Progenitor cell of endocrine pancreas (in vitro differentiated cells): ENCODE data around the gene SDC3. TPM values are rescaled to one million over a fixed set of nuclear protein-coding genes. Genes with fewer than 3 reads are reported as not detected.

Source experiments
- DNase-seq: peaks from one replicate; pipeline ENCODE4 v3.0.0; 2021; ENCODE audit warnings: low spot score; ENCODE audit not compliant: unreplicated experiment
- H3K27ac Mint-ChIP-seq: 2 replicates; pipeline ENCODE4 v1.8.0; 2021; ENCODE audit warnings: mild to moderate bottlenecking, moderate library complexity, mixed read lengths
- H3K27me3 Mint-ChIP-seq: 2 replicates; pipeline ENCODE4 v1.8.0; 2021; ENCODE audit warnings: mixed read lengths
- H3K36me3 Mint-ChIP-seq: 2 replicates; pipeline ENCODE4 v1.8.0; 2022; ENCODE audit warnings: mixed read lengths; ENCODE audit not compliant: insufficient read depth
- H3K4me1 Mint-ChIP-seq: 2 replicates; pipeline ENCODE4 v1.8.0; 2021; ENCODE audit warnings: low read depth, mixed read lengths
- H3K4me3 Mint-ChIP-seq: 2 replicates; pipeline ENCODE4 v1.8.0; 2021; ENCODE audit warnings: low read depth, mild to moderate bottlenecking, moderate library complexity, mixed read lengths
- H3K9me3 Mint-ChIP-seq: 2 replicates; pipeline ENCODE4 v1.8.0; 2021; ENCODE audit warnings: low read depth, mixed read lengths
- CTCF ChIP-seq: fragments of 200-600 bp; sonication (generic); IDR thresholded peaks from one replicate; pipeline ENCODE4 v1.5.0; 2021; ENCODE audit warnings: antibody characterized with exemption, mild to moderate bottlenecking; ENCODE audit not compliant: unreplicated experiment
- total RNA-seq: library from RNA; stranded (reverse); gene quantifications from 2 replicates; pipeline ENCODE4 v1.2.1, GENCODE V29; 2021

Gene SDC3
- total RNA-seq, 1 donor from 2014 or later = 33.7 TPM

- TF ChIP-seq CTCF = no peak
- Mint-ChIP-seq H3K27me3 (no peaks in the 10 kb centered on the region), H3K4me3 (no peak overlapping the region), H3K4me1 (no peaks in the 10 kb centered on the region), H3K27ac (no peak overlapping the region), H3K36me3 (no peaks in the 10 kb centered on the region), H3K9me3 (no peaks in the 10 kb centered on the region)
- DNase-seq = no peak
Measured at GRCh38 chr1:30863858-30864604, 44.5 kb downstream of the SDC3 start.

GRCh38 chr1:30860320-30860652 is 48.3 kb downstream of the SDC3 start:
- Mint-ChIP-seq H3K4me1 (no peaks in the 10 kb centered on the region), H3K27me3 (peaks cover 5% of the 10 kb centered on the region), H3K9me3 (no peaks in the 10 kb centered on the region), H3K27ac (no peak overlapping the region), H3K36me3 (no peaks in the 10 kb centered on the region), H3K4me3 (no peak overlapping the region)
- no peak for TF ChIP-seq CTCF
- DNase-seq = no peak

- DNase-seq = no peak
- Mint-ChIP-seq H3K27me3 (peaks cover 7% of the 10 kb centered on the region), H3K9me3 (no peaks in the 10 kb centered on the region), H3K27ac (no peak overlapping the region), H3K36me3 (no peaks in the 10 kb centered on the region), H3K4me1 (peaks cover 1% of the 10 kb centered on the region), H3K4me3 (no peak overlapping the region)
- no peak for TF ChIP-seq CTCF
Measured at GRCh38 chr1:30857964-30858363, 50.6 kb downstream of the SDC3 start.

GRCh38 chr1:30857062-30857461 is 51.5 kb downstream of the SDC3 start:
- H3K4me3 Mint-ChIP-seq = no peak overlapping the region
- TF ChIP-seq CTCF = no peak
- no peak for DNase-seq
- H3K4me1 Mint-ChIP-seq = peaks cover 1% of the 10 kb centered on the region
- no peaks in the 10 kb centered on the region for H3K9me3 Mint-ChIP-seq
- H3K36me3 Mint-ChIP-seq = no peaks in the 10 kb centered on the region
- no peak overlapping the region for H3K27ac Mint-ChIP-seq
- H3K27me3 Mint-ChIP-seq = peaks cover 7% of the 10 kb centered on the region

- H3K27me3 Mint-ChIP-seq = peaks cover 7% of the 10 kb centered on the region
Measured at GRCh38 chr1:30856260-30856790, 52.2 kb downstream of the SDC3 start.

More at GRCh38 chr1:30856260-30856790, 52.2 kb downstream of the SDC3 start:
- Mint-ChIP-seq H3K36me3 (no peaks in the 10 kb centered on the region), H3K4me3 (no peak overlapping the region), H3K9me3 (no peaks in the 10 kb centered on the region), H3K4me1 (peaks cover 1% of the 10 kb centered on the region), H3K27ac (no peak overlapping the region)
- DNase-seq = no peak
- no peak for TF ChIP-seq CTCF
